GM12878 (cell line): ENCODE data around the gene NHERF2.

Source experiments
- CBX5 ChIP-seq: sonication (generic); IDR thresholded peaks from 2 replicates; pipeline ENCODE4 v1.6.1; 2016; ENCODE audit warnings: low read depth, moderate library complexity, mild to moderate bottlenecking, inconsistent platforms
- CHD2 ChIP-seq: IDR thresholded peaks from 2 replicates; pipeline ENCODE4 v1.6.1; 2011; ENCODE audit warnings: low read depth, low read length, improper control_type of control experiment, borderline replicate concordance
- EZH2 ChIP-seq: IDR thresholded peaks from 2 replicates; pipeline ENCODE4 v1.6.1; 2012; ENCODE audit warnings: low read depth, mild to moderate bottlenecking, control low read depth, inconsistent platforms, low read length, borderline replicate concordance; ENCODE audit not compliant: control insufficient read depth
- NR2C2 ChIP-seq: IDR thresholded peaks from 2 replicates; pipeline ENCODE4 v1.6.1; 2011; ENCODE audit warnings: borderline replicate concordance, low read depth; ENCODE audit not compliant: control insufficient read depth, insufficient read length
- POLR2AphosphoS5 ChIP-seq: IDR thresholded peaks from 2 replicates; pipeline ENCODE4 v1.6.1; 2011; ENCODE audit warnings: mild to moderate bottlenecking, low read length, inconsistent platforms
- SIN3A ChIP-seq: IDR thresholded peaks from 2 replicates; pipeline ENCODE4 v1.6.1; 2012; ENCODE audit warnings: low read depth, low read length, improper control_type of control experiment
- ZNF274 ChIP-seq: IDR thresholded peaks from one replicate; pipeline ENCODE4 v1.8.0; 2011; ENCODE audit not compliant: insufficient read length, insufficient read depth
- TF ChIP-seq, protein P1 (sequence below), 3 experiments: IDR thresholded peaks in 2 of 3; conservative IDR thresholded peaks in 1 of 3; 2 replicates each; pipeline ENCODE4 v1.5.1; 2011; ENCODE audit warnings: low read depth in 3 of 3, low read length in 3 of 3, mild to moderate bottlenecking in 3 of 3, control low read depth in 2 of 3, moderate library complexity in 2 of 3, inconsistent platforms in 1 of 3, mixed read lengths in 1 of 3; ENCODE audit not compliant: control insufficient read depth in 2 of 3, insufficient read depth in 1 of 3; ENCODE audit errors: extremely low read depth in 1 of 3

DNA sequence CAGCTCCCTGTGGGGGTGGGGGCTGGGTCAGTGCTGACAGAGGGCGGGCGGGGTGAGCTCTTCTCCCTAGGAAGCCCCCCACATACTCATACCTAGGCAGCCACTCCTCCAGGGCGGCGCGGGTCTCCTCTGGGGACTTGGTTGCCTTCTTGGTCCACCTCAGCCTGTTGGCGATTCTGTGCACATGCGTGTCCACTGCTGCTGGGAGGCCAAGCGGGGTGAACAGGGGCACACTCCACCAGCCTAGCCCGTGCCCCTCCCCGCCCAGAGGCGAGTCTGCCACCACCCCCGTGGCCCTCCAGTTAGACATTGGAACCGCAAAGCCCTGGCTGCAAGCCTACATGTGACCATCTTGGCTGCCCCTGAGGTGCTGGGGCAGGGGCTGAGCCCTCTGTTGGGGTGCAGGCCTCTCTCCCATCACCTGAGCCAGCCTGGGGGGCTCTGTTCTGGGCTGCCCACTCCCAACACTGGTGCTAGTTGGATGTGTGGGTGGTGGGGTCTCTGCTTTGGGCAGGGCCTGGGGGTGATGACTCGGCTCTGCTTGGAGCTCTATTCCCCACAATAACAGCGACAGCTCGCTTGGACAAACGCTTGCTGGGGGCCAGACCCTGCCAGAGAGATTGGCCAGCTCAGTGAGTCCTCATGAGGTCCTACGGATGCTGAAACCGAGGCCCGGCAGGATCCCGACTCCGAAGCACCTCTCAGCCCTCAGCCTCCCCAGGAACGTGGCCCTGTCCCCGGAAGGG is 13.5 kb downstream of the NHERF2 start:
- TF ChIP-seq ZNF274 (no peak), POLR2AphosphoS5 (no peak), EZH2 (no peak), NR2C2 (no peak), SIN3A (no peak), CBX5 (no peak), CHD2 (no peak)
- TF ChIP-seq, protein P1, sequence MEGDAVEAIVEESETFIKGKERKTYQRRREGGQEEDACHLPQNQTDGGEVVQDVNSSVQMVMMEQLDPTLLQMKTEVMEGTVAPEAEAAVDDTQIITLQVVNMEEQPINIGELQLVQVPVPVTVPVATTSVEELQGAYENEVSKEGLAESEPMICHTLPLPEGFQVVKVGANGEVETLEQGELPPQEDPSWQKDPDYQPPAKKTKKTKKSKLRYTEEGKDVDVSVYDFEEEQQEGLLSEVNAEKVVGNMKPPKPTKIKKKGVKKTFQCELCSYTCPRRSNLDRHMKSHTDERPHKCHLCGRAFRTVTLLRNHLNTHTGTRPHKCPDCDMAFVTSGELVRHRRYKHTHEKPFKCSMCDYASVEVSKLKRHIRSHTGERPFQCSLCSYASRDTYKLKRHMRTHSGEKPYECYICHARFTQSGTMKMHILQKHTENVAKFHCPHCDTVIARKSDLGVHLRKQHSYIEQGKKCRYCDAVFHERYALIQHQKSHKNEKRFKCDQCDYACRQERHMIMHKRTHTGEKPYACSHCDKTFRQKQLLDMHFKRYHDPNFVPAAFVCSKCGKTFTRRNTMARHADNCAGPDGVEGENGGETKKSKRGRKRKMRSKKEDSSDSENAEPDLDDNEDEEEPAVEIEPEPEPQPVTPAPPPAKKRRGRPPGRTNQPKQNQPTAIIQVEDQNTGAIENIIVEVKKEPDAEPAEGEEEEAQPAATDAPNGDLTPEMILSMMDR (IDR thresholded peaks at IDR 0.05 in 2 of 3, conservative IDR thresholded peaks at IDR 0.05 in 1 of 3; ENCODE audit: control insufficient read depth in 2 of 3, extremely low read depth in 1 of 3, insufficient read depth in 1 of 3, low read depth in 3 of 3, low read length in 3 of 3), result no peak
